Left ventricle myocardium inferior (tissue), 1 donor: Measurements from ENCODE around the gene TMED6. TPM values are rescaled to one million over a fixed set of nuclear protein-coding genes. Genes with fewer than 3 reads are reported as not detected.

ENCODE experiments used
- DNase-seq: peaks from one replicate; pipeline ENCODE4 v3.0.0-alpha.2; 2020
- H3K27ac ChIP-seq: fragments of 200-600 bp; replicated peaks from 2 replicates; pipeline ENCODE4 v1.8.0; 2021
- H3K27me3 ChIP-seq: fragments of 200-600 bp; 2 replicates; pipeline ENCODE4 v1.8.0; 2021; ENCODE audit warnings: low read depth
- H3K36me3 ChIP-seq: fragments of 200-600 bp; 2 replicates; pipeline ENCODE4 v1.8.0; 2021
- H3K4me1 ChIP-seq: fragments of 200-600 bp; 2 replicates; pipeline ENCODE4 v1.8.0; 2021
- H3K4me3 ChIP-seq: fragments of 200-600 bp; 2 replicates; pipeline ENCODE4 v1.8.0; 2021; ENCODE audit warnings: mild to moderate bottlenecking, moderate library complexity
- H3K9me3 ChIP-seq: fragments of 200-600 bp; replicated peaks from 2 replicates; pipeline ENCODE4 v1.8.0; 2021
- CTCF ChIP-seq: fragments of 200-600 bp; IDR thresholded peaks from 2 replicates; pipeline ENCODE4 v1.8.0; 2021; ENCODE audit warnings: antibody characterized with exemption, mild to moderate bottlenecking, borderline replicate concordance
- intact Hi-C: fragments of 100-400 bp; cut with micrococcal nuclease; formaldehyde crosslinking; loops from one replicate; pipeline ENCODE4 v1.11.0; 2022
- total RNA-seq: library from RNA; stranded (reverse); fragmentation: NEBNext Ultra II Directional; extraction: Animal tissue kit (Norgen Biotek cat#: 25700); gene quantifications from one replicate; pipeline ENCODE4 v1.2.1, GENCODE V29; 2021
- donor health status: DM: no; HTN: yes; CAD: no; lungs with severe emphysema.

Gene TMED6
- total RNA-seq, 1 donor from 2014 or later = not detected

- H3K9me3 ChIP-seq = no peaks in the 10 kb centered on the region
- H3K27ac ChIP-seq = peak within 1 kb of the TSS; percentile 94
- DNase-seq = peak; percentile 95
- no peaks in the 10 kb centered on the region for H3K27me3 ChIP-seq
- peaks cover 63% of the 10 kb centered on the region for H3K36me3 ChIP-seq
- intact Hi-C loops = no loop called here
- peak within 1 kb of the TSS; percentile 98 for H3K4me3 ChIP-seq
- peaks cover 62% of the 10 kb centered on the region for H3K4me1 ChIP-seq
- TF ChIP-seq CTCF = no peak
These were observed 21.1 kb downstream of the TMED6 start, which contains the start of gene PDF for GRCh38 chr16:69330286-69331109. PDF (minus strand) TSS chr16:69330588; CDS start chr16:69330570, 18 bp downstream.

- Histone ChIP-seq H3K27ac (peak overlapping the region; percentile 94), H3K27me3 (no peaks in the 10 kb centered on the region), H3K36me3 (peaks cover 63% of the 10 kb centered on the region), H3K4me3 (peak overlapping the region; percentile 98), H3K9me3 (no peaks in the 10 kb centered on the region), H3K4me1 (peaks cover 65% of the 10 kb centered on the region)
- DNase-seq = no peak
- no peak for TF ChIP-seq CTCF
- intact Hi-C loops = no loop called here
These were observed 22.0 kb downstream of the TMED6 start for GRCh38 chr16:69329369-69330285.

GRCh38 chr16:69328854-69329316 lies 22.7 kb downstream of the TMED6 start:
- DNase-seq = no peak
- Histone ChIP-seq H3K27ac (no peak overlapping the region), H3K4me1 (peaks cover 72% of the 10 kb centered on the region), H3K9me3 (no peaks in the 10 kb centered on the region), H3K27me3 (no peaks in the 10 kb centered on the region), H3K4me3 (peak overlapping the region; percentile 98), H3K36me3 (peaks cover 63% of the 10 kb centered on the region)
- intact Hi-C loops = no loop called here
- TF ChIP-seq CTCF = no peak

GRCh38 chr16:69327585-69328310 lies 23.8 kb downstream of the TMED6 start:
- no peaks in the 10 kb centered on the region for H3K9me3 ChIP-seq
- no peaks in the 10 kb centered on the region for H3K27me3 ChIP-seq
- H3K4me3 ChIP-seq = no peak overlapping the region
- no peak for DNase-seq
- H3K27ac ChIP-seq = no peak overlapping the region
- peaks cover 76% of the 10 kb centered on the region for H3K4me1 ChIP-seq
- H3K36me3 ChIP-seq = peaks cover 63% of the 10 kb centered on the region
- intact Hi-C loops = no loop called here
- TF ChIP-seq CTCF = no peak
